ENCODE results near the gene SUPT20HL1.

- TF ChIP-seq CTCF (IDR thresholded peaks at IDR 0.05 in 8 of 11, conservative IDR thresholded peaks at IDR 0.05 in 3 of 11), result no peak
- TF ChIP-seq POLR2A (IDR thresholded peaks at IDR 0.05), result no peak
Observed at GRCh38 chrX:24377195-24377594, 16.8 kb downstream of the SUPT20HL1 start.

All from spleen (tissue), 7 donors.